ENCODE results near the gene ENGASE.

The ENGASE gene

DNA sequence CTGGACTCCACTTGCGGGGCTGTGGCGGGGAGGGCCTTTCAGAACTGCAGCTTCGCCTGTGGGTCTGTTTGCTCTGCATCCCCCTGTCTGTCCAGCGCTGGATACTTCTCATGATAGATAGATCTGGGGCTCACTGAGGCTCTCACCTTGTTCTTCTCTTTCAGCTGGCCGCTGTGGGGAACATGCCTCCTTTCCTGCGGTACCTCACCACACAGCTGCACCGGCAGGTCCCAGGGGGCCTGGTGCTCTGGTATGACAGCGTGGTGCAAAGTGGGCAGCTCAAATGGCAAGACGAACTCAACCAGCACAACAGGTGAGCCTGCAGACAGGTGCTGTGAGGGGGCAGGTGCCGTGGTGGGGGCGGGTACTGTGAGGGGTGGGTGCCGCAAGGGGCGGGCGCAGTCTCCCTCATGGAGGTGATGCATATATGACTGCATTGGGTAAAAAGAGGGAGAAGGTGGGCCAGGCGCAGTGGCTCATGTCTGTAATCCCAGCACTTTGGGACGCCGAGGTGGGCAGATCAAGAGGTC is 6.2 kb downstream of the ENGASE start:
- H3K4me3 ChIP-seq (ENCODE audit: low read depth, low read length), result no peak overlapping the region
- no peak for DNase-seq (ENCODE audit: low read depth)
- TF ChIP-seq, protein P1, sequence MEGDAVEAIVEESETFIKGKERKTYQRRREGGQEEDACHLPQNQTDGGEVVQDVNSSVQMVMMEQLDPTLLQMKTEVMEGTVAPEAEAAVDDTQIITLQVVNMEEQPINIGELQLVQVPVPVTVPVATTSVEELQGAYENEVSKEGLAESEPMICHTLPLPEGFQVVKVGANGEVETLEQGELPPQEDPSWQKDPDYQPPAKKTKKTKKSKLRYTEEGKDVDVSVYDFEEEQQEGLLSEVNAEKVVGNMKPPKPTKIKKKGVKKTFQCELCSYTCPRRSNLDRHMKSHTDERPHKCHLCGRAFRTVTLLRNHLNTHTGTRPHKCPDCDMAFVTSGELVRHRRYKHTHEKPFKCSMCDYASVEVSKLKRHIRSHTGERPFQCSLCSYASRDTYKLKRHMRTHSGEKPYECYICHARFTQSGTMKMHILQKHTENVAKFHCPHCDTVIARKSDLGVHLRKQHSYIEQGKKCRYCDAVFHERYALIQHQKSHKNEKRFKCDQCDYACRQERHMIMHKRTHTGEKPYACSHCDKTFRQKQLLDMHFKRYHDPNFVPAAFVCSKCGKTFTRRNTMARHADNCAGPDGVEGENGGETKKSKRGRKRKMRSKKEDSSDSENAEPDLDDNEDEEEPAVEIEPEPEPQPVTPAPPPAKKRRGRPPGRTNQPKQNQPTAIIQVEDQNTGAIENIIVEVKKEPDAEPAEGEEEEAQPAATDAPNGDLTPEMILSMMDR (conservative IDR thresholded peaks at IDR 0.05; ENCODE audit: low read depth, low read length), result no peak

DNA sequence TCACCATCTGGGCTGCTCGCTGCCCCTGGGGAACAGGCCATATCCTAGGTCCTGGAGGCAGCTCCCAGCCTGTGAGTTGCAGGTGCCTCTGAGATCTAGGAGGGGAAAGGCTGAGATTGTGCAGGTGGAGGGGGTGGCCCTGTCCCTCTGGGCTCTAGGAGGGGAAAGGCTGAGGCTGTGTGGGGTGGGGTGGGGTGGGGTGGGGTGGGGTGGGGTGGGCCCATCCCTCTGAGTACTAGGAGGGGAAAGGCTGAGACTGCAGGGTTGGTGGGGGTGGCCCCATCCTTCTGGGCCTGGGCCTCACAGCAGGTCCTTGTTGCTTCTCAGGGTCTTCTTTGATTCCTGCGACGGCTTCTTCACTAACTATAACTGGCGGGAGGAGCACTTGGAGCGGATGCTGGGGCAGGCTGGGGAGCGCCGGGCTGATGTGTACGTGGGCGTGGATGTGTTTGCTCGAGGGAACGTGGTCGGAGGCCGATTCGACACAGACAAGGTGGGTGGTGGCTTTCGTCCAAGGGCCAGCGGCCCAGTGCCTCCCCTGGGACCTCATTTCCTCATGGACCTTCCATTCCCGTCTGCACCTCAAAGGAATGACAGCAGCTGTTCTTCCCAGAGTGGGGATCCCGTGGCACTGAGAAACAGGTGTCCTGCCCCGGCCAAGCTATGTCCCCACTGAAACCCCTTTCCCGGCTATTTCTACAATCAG is 7.1 kb downstream of the ENGASE start:
- no peak for DNase-seq (ENCODE audit: low read depth)
- H3K4me3 ChIP-seq (ENCODE audit: low read depth, low read length), result no peak overlapping the region
- TF ChIP-seq, protein P1 (conservative IDR thresholded peaks at IDR 0.05; ENCODE audit: low read depth, low read length), result no peak

DNA sequence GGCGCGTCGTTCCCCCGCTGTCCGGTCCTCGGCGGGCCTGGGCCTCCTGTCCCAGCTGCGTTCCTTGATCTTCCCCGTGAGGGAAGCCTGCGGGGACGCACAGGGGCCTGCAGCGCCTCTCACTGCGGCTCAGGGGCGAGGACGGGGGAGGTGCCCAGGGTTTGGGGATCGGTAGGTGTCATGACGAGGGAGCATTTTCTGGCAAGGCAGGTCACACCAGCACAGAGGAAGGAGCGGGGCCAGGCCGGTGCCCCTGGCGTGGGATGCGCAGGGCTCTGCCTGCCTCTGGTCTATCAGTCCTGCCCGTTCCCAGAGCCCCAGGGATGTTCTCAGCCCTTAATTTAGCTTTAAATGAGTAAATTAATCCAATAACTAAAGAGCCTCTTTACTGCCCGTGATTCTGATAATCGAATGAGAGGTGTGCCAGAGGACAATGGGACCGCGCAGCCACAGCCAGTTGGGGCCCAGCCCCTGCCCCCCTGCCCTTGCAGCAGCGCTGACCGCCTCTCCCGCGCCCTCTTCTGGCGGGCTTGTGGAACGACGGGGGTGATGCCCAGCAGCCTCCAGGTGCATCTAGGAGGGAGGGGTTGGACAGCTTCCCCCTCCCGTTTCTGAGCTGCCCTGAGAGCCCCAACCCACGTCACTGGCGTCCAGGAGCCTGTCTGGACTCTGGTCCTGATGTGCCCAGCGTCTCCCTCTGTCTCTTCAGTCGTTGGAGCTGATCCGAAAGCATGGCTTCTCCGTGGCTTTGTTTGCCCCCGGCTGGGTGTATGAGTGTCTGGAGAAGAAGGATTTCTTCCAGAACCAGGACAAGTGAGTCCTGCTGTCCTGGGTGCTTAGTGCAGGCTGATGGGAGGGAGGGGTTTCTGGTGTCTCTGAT is 7.9 kb downstream of the ENGASE start:
- peak; percentile 45 for DNase-seq (ENCODE audit: low read depth)
- TF ChIP-seq, protein P1 (conservative IDR thresholded peaks at IDR 0.05; ENCODE audit: low read depth, low read length), result peak; percentile 85
- H3K4me3 ChIP-seq (ENCODE audit: low read depth, low read length), result no peak overlapping the region

DNA sequence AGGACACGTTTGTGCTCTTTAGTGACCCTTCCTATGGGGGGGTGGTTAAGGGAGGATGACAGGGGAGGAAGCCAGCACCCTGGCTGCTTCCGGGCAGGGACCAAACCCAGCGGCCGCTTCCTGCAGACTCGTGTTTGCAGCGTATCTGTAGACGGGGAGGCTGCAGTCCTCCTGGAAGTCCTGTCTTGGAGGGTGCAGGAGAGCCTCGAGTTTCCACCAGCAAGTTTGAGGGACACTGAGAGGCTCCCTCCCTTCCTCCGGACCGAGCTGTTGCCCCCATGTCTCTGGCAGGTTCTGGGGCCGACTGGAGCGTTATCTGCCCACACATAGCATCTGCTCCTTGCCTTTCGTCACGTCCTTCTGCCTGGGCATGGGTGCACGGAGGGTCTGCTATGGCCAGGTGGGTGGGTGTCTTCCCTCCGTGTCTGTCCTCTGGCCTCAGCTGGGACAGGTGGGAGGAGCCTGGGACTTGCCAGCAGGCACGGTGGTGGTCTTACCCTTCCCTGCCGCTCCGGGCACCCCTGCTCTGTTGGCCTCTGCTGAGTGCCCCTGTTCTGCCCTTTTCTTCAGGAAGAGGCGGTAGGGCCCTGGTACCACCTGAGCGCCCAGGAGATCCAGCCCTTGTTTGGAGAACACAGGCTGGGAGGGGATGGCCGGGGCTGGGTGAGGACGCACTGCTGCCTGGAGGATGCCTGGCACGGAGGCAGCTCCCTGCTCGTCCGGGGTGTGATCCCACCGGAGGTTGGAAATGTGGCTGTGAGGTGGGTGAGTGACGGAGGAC is 8.8 kb downstream of the ENGASE start:
- no peak for DNase-seq (ENCODE audit: low read depth)
- TF ChIP-seq, protein P1 (conservative IDR thresholded peaks at IDR 0.05; ENCODE audit: low read depth, low read length), result no peak
- no peak overlapping the region for H3K4me3 ChIP-seq (ENCODE audit: low read depth, low read length)

DNA sequence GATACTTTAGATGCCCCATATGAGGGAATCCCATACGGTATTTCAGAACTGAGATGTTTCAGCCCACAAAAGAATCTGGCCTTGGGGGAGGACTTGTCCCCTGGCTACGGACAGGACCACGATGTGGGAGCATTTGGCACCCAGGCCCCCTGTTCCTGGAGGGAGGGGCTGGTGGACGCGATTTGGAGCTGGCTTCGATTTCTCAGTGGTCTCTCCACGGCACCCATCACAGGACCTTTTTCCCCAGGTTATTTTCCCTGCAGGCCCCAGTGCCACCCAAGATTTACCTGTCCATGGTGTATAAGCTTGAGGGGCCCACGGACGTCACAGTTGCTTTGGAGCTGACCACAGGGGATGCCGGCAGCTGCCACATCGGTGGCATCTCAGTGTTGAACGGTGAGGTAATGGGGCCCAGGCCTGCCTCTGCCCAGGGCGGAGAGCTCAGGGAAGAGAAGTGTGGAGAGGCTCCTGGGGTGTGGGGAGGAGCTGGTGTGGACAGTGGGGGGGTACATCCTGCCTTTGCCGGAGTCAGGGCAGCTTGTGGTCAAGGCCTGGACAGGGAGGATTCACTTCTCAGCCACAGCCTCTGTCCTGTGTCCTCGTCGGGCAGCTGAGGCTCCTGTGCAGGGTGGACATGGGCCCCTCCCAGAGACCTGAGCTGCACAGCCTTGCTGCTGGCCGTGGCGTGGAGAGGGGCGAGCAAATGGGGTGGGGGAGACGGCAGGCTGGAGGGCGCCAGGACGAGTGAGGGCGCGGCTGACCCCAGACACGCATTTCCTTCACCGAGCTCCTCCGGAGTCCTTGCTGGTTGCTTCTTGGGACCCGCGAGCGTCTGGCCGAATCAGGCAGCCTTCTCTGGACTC is 9.9 kb downstream of the ENGASE start:
- DNase-seq (ENCODE audit: low read depth), result no peak
- no peak overlapping the region for H3K4me3 ChIP-seq (ENCODE audit: low read depth, low read length)
- TF ChIP-seq, protein P1 (conservative IDR thresholded peaks at IDR 0.05; ENCODE audit: low read depth, low read length), result no peak
